GM20000 (cell line): ENCODE data around the gene BUD31.
"Not testable (repeated sequence)": the region's sequence is repeated elsewhere in the genome, so short reads cannot be mapped to it uniquely, and the experiment has no call there.

Experiments used
- DNase-seq: peaks from one replicate; pipeline ENCODE4 v3.0.0; 2012; ENCODE audit warnings: low spot score
- TF ChIP-seq, protein P1 (sequence below): IDR thresholded peaks from 2 replicates; pipeline ENCODE4 v1.5.1; 2012; ENCODE audit warnings: mild to moderate bottlenecking, control low read depth; ENCODE audit errors: extremely low read depth, missing control alignments

BUD31 gene

DNA sequence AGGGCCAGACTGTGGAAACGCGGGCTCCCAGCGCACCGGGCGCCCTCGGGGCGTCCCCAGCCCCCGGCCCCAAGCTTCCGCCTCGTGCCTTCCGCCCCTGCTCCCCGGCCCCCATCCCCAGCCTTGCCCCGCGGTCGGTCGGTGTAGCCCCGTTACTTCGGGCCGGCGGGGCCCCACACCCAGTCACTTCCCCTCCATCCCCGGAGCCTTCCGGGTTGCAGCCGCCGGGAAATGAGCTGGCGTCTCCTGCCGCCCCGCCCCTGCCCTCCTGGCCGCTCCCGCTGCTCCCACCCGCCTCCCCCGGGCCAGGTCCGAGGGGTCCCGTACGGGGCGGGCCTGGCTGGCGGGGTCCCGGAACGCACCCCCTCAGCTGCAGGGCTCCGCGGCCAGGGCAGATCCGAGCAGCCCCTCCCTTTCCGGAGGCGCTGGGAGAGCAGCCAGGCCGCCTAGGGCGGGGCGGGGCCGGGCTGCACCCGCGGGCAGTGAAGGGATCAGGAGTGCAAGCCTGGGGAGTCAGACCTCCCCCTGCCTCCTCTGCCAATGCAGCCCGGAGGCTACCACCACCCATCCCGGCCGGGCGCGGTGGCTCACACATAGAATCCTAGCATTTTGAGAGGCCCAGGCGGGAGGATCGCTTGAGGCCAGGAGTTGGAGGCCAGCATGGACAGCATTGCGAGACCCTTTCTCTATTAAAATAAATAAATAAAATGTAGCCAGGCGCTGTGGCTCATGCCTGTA is 33.5 kb upstream of the BUD31 start:
- TF ChIP-seq, protein P1, sequence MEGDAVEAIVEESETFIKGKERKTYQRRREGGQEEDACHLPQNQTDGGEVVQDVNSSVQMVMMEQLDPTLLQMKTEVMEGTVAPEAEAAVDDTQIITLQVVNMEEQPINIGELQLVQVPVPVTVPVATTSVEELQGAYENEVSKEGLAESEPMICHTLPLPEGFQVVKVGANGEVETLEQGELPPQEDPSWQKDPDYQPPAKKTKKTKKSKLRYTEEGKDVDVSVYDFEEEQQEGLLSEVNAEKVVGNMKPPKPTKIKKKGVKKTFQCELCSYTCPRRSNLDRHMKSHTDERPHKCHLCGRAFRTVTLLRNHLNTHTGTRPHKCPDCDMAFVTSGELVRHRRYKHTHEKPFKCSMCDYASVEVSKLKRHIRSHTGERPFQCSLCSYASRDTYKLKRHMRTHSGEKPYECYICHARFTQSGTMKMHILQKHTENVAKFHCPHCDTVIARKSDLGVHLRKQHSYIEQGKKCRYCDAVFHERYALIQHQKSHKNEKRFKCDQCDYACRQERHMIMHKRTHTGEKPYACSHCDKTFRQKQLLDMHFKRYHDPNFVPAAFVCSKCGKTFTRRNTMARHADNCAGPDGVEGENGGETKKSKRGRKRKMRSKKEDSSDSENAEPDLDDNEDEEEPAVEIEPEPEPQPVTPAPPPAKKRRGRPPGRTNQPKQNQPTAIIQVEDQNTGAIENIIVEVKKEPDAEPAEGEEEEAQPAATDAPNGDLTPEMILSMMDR, result no peak
- peak; percentile 87 for DNase-seq

DNA sequence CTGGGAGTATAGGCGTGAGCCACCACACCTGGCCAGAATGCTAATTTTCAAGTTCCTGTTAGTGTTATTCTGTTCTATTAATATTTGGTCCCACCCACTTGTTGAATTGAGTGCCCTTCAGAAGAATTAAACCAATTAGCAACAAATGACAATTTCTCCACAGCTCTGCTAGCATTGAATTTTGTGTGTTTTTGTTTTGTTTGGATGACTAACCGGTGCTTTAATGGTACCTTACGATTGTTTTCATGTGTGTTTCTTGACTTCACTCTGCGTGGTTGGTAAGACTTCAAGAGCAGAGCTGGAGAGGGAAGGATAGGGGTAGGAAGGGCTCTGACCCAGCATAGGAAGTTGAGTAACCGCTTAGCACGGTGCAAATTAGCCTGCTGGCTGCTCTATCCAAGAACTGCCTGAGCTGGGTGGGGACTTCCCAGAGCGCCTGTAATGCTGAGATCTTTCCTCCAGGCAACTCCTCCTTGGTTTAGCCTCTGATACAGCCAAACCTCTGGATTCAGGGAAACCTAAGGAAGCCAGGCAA is 29.7 kb upstream of the BUD31 start:
- DNase-seq, result peak; percentile 63
- TF ChIP-seq, protein P1, result no peak

DNA sequence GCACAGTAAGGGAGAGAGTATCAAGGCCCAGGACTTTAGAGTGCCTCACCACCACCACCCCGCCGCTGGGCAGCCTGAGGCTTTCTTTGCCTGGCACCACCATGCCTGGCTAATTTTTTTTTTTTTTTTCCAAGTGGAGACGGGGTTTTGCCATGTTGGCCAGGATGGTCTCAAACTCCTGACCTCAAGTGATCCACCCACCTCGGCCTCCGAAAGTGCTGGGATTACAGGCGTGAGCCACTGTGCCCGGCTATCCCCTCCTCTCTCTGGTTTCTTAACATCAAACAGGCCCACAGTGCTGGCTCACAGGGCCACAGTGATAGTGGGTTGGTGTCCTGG is 29.1 kb upstream of the BUD31 start:
- not testable (repeated sequence) for DNase-seq

DNA sequence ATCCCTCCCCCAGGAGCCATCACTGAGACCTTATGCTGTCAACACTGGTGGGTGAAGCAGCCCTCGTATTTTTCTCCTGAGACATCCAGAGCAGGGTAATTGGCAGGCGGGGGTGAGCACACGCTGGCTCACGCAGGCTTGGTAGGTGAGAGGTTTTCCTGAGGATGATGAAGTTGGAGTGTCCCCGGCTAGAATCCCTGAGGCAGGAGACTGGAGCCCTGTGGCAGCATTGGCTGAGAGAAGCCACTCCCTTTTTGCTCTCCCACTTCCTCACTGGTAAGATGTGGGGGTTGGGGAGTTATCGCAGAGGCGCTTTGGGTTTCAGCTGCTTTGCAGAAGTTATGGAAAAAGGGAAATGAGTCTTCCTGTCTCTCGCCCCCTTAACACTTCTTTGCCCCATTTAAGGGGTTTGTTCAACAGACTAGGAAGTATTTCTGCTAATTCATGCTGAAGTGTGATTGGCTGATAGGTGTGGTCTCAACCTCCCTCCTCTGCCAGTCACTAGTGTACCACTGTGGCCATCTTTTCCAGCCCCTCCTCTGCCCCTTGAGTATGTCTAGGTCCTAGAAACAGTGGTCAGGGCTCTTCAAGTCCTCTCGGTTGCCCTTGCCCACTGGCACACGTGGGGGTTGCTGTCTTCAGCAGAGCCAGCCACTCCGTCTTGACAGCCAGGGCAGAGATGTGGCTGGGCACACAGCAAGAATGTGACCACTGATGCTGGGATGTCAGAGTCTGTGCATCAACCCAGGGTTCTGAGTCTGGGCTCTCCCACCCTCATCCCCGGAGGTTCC is 28.5 kb upstream of the BUD31 start:
- TF ChIP-seq, protein P1, result no peak
- peak; percentile 78 for DNase-seq

DNA sequence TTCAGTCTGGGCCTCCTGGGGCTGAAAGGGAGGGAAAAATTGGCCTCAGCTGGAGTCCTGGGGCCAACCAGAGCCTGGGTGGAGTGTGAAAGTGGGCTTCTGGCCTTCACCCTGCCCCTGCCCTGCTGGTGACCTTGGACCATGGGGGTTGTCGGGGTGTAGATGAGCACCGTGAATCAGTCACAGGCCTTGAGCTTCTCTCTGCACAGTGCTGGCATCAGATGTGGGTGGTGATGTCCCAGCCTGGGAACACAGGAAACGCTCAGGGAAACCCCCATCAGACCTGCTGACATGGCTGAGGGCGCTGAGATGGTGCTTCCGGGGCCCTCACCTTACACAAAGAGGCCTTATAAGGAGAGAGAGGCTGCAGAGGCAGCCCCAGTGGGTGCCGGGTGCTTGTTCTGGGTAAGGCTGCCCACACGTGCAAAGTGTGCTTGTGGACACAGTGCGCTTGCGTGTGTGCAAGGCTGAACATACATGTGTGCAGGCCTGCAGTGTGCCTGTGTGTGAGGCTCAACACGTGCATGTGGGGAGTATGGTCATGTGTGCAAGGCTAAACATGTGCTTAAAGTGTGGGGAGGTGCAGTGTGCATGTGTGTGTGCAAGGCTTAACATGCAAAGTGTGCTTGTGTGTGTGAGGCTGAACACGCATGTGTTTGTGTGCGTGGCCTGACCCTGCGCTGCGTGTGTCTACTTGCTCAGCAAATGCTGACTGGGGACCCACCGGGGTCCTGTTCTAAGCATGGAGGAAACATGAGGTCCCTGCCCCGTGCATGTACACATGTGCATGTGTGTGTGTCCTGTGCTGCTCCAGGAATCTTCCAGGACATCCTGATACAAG is 27.7 kb upstream of the BUD31 start:
- peak; percentile 82 for DNase-seq
- TF ChIP-seq, protein P1, result no peak

DNA sequence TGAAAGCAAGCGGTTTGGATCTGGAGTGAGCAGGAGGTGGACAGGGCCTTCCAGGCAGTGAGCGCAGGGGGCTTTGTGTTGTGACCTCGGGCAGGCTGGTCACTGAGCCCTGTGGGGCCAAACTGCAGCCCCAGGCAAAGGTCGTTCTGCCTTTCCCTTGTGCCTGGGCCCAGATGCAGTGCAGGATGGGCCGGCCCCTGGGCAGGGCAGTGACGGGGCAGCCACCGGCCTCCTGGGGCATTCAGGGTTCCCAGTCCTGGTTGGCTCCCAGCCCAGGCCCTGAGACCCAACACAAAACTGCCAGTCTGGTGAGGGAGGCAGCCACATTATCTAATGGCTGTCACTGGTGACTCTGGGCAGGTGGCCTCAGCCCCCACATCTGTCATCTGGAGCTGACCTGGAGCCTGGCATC is 27.1 kb upstream of the BUD31 start:
- DNase-seq, result no peak

DNA sequence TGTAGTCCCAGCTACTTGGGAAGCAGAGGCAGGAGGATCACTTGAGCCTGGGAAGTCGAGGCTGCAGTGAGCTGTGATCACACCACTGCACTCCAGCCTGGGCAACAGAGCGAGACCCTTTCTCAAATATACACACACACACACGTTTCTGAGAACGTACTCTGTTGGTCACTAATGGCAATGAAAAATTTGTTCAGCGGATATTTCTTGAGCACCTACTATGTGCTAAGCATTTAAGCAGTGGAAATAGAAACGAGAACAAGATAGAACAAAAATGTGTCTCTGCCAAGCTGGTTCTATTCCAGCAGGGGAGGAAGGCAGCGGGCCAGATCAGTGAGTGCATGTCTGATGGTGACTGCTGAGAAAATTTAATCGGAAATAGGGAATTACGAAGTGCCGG is 25.6 kb upstream of the BUD31 start:
- no peak for DNase-seq

More for the DNA sequence above, 27.1 kb upstream of the BUD31 start:
- TF ChIP-seq, protein P1, result no peak

More for the DNA sequence above, 25.6 kb upstream of the BUD31 start:
- TF ChIP-seq, protein P1, result no peak
